Liver (tissue), 9 donors: ENCODE data around the gene PPFIBP1. TPM values are rescaled to one million over a fixed set of nuclear protein-coding genes. Genes with fewer than 3 reads are reported as not detected.

Experiments
- DNase-seq: peaks from one replicate; pipeline ENCODE4 v3.0.0-alpha.2; 2017; ENCODE audit warnings: low spot score
- H3K27ac ChIP-seq, 2 donors: one replicate each; pipeline ENCODE4 v1.7.0; 2013; ENCODE audit warnings: inconsistent platforms in 2 of 2, low read length in 2 of 2, control low read depth in 1 of 2, low read depth in 1 of 2, mild to moderate bottlenecking in 1 of 2
- H3K27me3 ChIP-seq, 4 donors: one replicate each; pipeline versions ENCODE4 v1.6.1 to v1.7.0; 2013; ENCODE audit warnings: low read length in 3 of 4, inconsistent platforms in 1 of 4, mild to moderate bottlenecking in 1 of 4, moderate library complexity in 1 of 4; ENCODE audit not compliant: control insufficient read depth in 4 of 4, insufficient read depth in 4 of 4
- H3K36me3 ChIP-seq, 4 donors: one replicate each; pipeline versions ENCODE4 v1.6.1 to v1.7.0; 2013; ENCODE audit warnings: low read length in 3 of 4, mild to moderate bottlenecking in 3 of 4, low read depth in 1 of 4, moderate library complexity in 1 of 4; ENCODE audit not compliant: control insufficient read depth in 4 of 4, insufficient read depth in 3 of 4
- H3K4me1 ChIP-seq, 4 donors: one replicate each; pipeline versions ENCODE4 v1.6.1 to v1.7.0; 2013; ENCODE audit warnings: low read length in 3 of 4, mild to moderate bottlenecking in 3 of 4, moderate library complexity in 1 of 4; ENCODE audit not compliant: control insufficient read depth in 4 of 4, insufficient read depth in 4 of 4
- H3K4me3 ChIP-seq, 3 donors: one replicate each; pipeline versions ENCODE4 v1.6.1 to v1.7.0; 2013; ENCODE audit warnings: low read length in 3 of 3, control low read depth in 1 of 3, low read depth in 1 of 3, mild to moderate bottlenecking in 1 of 3
- H3K9ac ChIP-seq, 2 donors: one replicate each; pipeline ENCODE4 v1.7.0; 2013; ENCODE audit warnings: low read length in 2 of 2, mild to moderate bottlenecking in 2 of 2, moderate library complexity in 2 of 2, control low read depth in 1 of 2, low read depth in 1 of 2
- H3K9me3 ChIP-seq, 4 donors: one replicate each; pipeline versions ENCODE4 v1.6.1 to v1.7.0; 2013; ENCODE audit warnings: low read length in 3 of 4; ENCODE audit not compliant: control insufficient read depth in 4 of 4
- ATF3 ChIP-seq: IDR thresholded peaks from 2 replicates; pipeline ENCODE4 v1.6.1; 2016; ENCODE audit warnings: antibody characterized with exemption
- EGR1 ChIP-seq, 2 donors: IDR thresholded peaks; 2 replicates each; pipeline ENCODE4 v1.6.1; 2016 to 2018; ENCODE audit warnings: antibody characterized with exemption in 2 of 2, low read depth in 2 of 2
- GABPA ChIP-seq, 2 donors: IDR thresholded peaks in 1 of 2; conservative IDR thresholded peaks in 1 of 2; 2 replicates each; pipeline ENCODE4 v1.6.1; 2016; ENCODE audit warnings: antibody characterized with exemption in 2 of 2, mild to moderate bottlenecking in 1 of 2, moderate library complexity in 1 of 2
- HNF4A ChIP-seq, 2 donors: conservative IDR thresholded peaks; 2 replicates each; pipeline ENCODE4 v1.6.1; 2016; ENCODE audit warnings: antibody characterized with exemption in 2 of 2, mild to moderate bottlenecking in 2 of 2
- HNF4G ChIP-seq: IDR thresholded peaks from 2 replicates; pipeline ENCODE4 v1.6.1; 2016; ENCODE audit warnings: antibody characterized with exemption
- JUND ChIP-seq, 2 donors: IDR thresholded peaks; 2 replicates each; pipeline ENCODE4 v1.6.1; 2016; ENCODE audit warnings: antibody characterized with exemption in 2 of 2
- MAX ChIP-seq: IDR thresholded peaks from 2 replicates; pipeline ENCODE4 v1.6.1; 2016; ENCODE audit warnings: antibody characterized with exemption
- NR2F2 ChIP-seq: IDR thresholded peaks from 2 replicates; pipeline ENCODE4 v1.6.1; 2016; ENCODE audit warnings: antibody characterized with exemption
- RAD21 ChIP-seq, 2 donors: IDR thresholded peaks; 2 replicates each; pipeline ENCODE4 v1.6.1; 2016; ENCODE audit warnings: antibody characterized with exemption in 2 of 2, mild to moderate bottlenecking in 2 of 2
- REST ChIP-seq: IDR thresholded peaks from 2 replicates; pipeline ENCODE4 v1.6.1; 2016; ENCODE audit warnings: antibody characterized with exemption, mild to moderate bottlenecking
- SP1 ChIP-seq: IDR thresholded peaks from 2 replicates; pipeline ENCODE4 v1.6.1; 2018; ENCODE audit warnings: antibody characterized with exemption, mild to moderate bottlenecking
- TAF1 ChIP-seq: conservative IDR thresholded peaks from 2 replicates; pipeline ENCODE4 v1.6.1; 2016; ENCODE audit warnings: antibody characterized with exemption, mild to moderate bottlenecking
- YY1 ChIP-seq: IDR thresholded peaks from 2 replicates; pipeline ENCODE4 v1.6.1; 2016; ENCODE audit warnings: antibody characterized with exemption, mild to moderate bottlenecking
- ZBTB33 ChIP-seq: IDR thresholded peaks from 2 replicates; pipeline ENCODE4 v1.6.1; 2016; ENCODE audit warnings: antibody characterized with exemption
- WGBS: extraction: QIAGEN DNeasy Blood & Tissue Kit; methylation state at CpG from one replicate; pipeline ENCODE4 v1.1.7; 2013; 5-methylcytosine and 5-hydroxymethylcytosine counted together
- polyA plus RNA-seq, 2 donors: library from polyadenylated mRNA; stranded (reverse) in 1 of 2; unstranded in 1 of 2; fragments of 200-250 nt in 1 of 2; fragments of >200 nt in 1 of 2; fragmentation: Nextera tagmentation in 1 of 2; extraction: Ambion mirVana in 1 of 2; gene quantifications; one replicate each; pipeline versions ENCODE4 v1.2.1 to v1.2.3, GENCODE V29; 2013 to 2015
- total RNA-seq, 2 donors: library from RNA; depleted of rRNA; stranded (reverse); fragments of >200 nt; gene quantifications; one replicate each; pipeline ENCODE4 v1.2.3, GENCODE V29; 2014
- donor health status: healthy.
- donor health status: healthy.
- donor health status: healthy.
- donor health status: healthy.
- donor health status: healthy.

PPFIBP1 gene
- total and polyA plus RNA-seq, 4 donors = 10.5 to 65.8 (median 17.4) TPM

GRCh38 chr12:27515671-27516070 is 8.3 kb upstream of the PPFIBP1 start:
- no peaks in the 10 kb centered on the region for H3K36me3 ChIP-seq
- no peaks in the 10 kb centered on the region for H3K4me1 ChIP-seq
- H3K9ac ChIP-seq = no peak overlapping the region
- no peak overlapping the region for H3K27ac ChIP-seq
- 79% methylated on average over 9 of the region's 9 CpGs for WGBS
- no peak for DNase-seq
- no peak overlapping the region for H3K4me3 ChIP-seq
- TF ChIP-seq HNF4G (no peak), HNF4A (conservative IDR thresholded peaks at IDR 0.05) (no peak), MAX (no peak), RAD21 (IDR thresholded peaks at IDR 0.05) (no peak), NR2F2 (no peak), REST (no peak), TAF1 (no peak), EGR1 (IDR thresholded peaks at IDR 0.05; ENCODE audit: low read depth in 2 of 2) (no peak), ATF3 (no peak), SP1 (no peak)
- H3K27me3 ChIP-seq = no peaks in the 10 kb centered on the region
- H3K9me3 ChIP-seq = no peaks in the 10 kb centered on the region

- H3K4me1 ChIP-seq = no peaks in the 10 kb centered on the region
- 70% methylated on average over 4 of the region's 4 CpGs for WGBS
- H3K4me3 ChIP-seq = no peak overlapping the region
- no peaks in the 10 kb centered on the region for H3K36me3 ChIP-seq
- no peak for TF ChIP-seq SP1
- no peak for TF ChIP-seq ZBTB33
- no peak for TF ChIP-seq YY1
- no peak for TF ChIP-seq ATF3
- TF ChIP-seq REST = no peak
- no peak for TF ChIP-seq GABPA (IDR thresholded peaks at IDR 0.05 in 1 of 2, conservative IDR thresholded peaks at IDR 0.05 in 1 of 2)
- TF ChIP-seq TAF1 = no peak
- no peak for TF ChIP-seq HNF4A (conservative IDR thresholded peaks at IDR 0.05)
- TF ChIP-seq NR2F2 = no peak
- no peak for TF ChIP-seq JUND (IDR thresholded peaks at IDR 0.05)
- H3K27me3 ChIP-seq = no peaks in the 10 kb centered on the region
- DNase-seq = no peak
- no peak overlapping the region for H3K27ac ChIP-seq
- no peaks in the 10 kb centered on the region for H3K9me3 ChIP-seq
- H3K9ac ChIP-seq = no peak overlapping the region
Measured at GRCh38 chr12:27516625-27517024, 7.4 kb upstream of the PPFIBP1 start.
